AG20443 (cell line): ENCODE measurements around the gene SIKE1.
"Not testable (repeated sequence)": the region's sequence is repeated elsewhere in the genome, so short reads cannot be mapped to it uniquely, and the experiment has no call there.

Source experiments
- DNase-seq: peaks from one replicate; pipeline ENCODE4 v3.0.0; 2012; ENCODE audit warnings: low spot score, mixed read lengths

SIKE1 gene

GRCh38 chr1:114755006-114755931 is 25.2 kb downstream of the SIKE1 start:
- DNase-seq: peak; percentile 9

- not testable (repeated sequence) for DNase-seq
Measured at GRCh38 chr1:114753702-114754101, 26.8 kb downstream of the SIKE1 start.

GRCh38 chr1:114753143-114753542 is 27.3 kb downstream of the SIKE1 start:
- DNase-seq: no peak

- DNase-seq: no peak
Measured at GRCh38 chr1:114750780-114751179, 29.7 kb downstream of the SIKE1 start.

- DNase-seq: no peak
Measured at GRCh38 chr1:114749835-114750234, 30.6 kb downstream of the SIKE1 start.

GRCh38 chr1:114746450-114747121 is 33.9 kb downstream of the SIKE1 start:
- DNase-seq: no peak

GRCh38 chr1:114745291-114745690 is 35.2 kb downstream of the SIKE1 start:
- no peak for DNase-seq

- DNase-seq: no peak
Measured at GRCh38 chr1:114741963-114742746, 38.3 kb downstream of the SIKE1 start.

- DNase-seq: no peak
Measured at GRCh38 chr1:114740331-114740730, 40.2 kb downstream of the SIKE1 start.

- DNase-seq: no peak
Measured at GRCh38 chr1:114737314-114737849, 43.1 kb downstream of the SIKE1 start.

GRCh38 chr1:114735479-114735878 is 45.0 kb downstream of the SIKE1 start:
- DNase-seq: no peak

- no peak for DNase-seq
Measured at GRCh38 chr1:114729782-114730181, 50.7 kb downstream of the SIKE1 start.

GRCh38 chr1:114728553-114728952 is 51.9 kb downstream of the SIKE1 start:
- DNase-seq: no peak

- no peak for DNase-seq
Measured at GRCh38 chr1:114725230-114725629, 55.3 kb downstream of the SIKE1 start.

GRCh38 chr1:114723915-114724314 is 56.6 kb downstream of the SIKE1 start:
- no peak for DNase-seq

- no peak for DNase-seq
Measured at GRCh38 chr1:114723457-114723856, 57.0 kb downstream of the SIKE1 start.

GRCh38 chr1:114720492-114720891 is 60.0 kb downstream of the SIKE1 start:
- DNase-seq: no peak
